Ovary (tissue), 9 donors: ENCODE measurements around the gene NXF3. TPM values are rescaled to one million over a fixed set of nuclear protein-coding genes. Genes with fewer than 3 reads are reported as not detected.
"Not testable (repeated sequence)": the region's sequence is repeated elsewhere in the genome, so short reads cannot be mapped to it uniquely, and the experiment has no call there.

ENCODE experiments used
- DNase-seq, 5 donors: peaks; one replicate each; pipeline ENCODE4 v3.0.0-alpha.2; 2019 to 2020
- H3K27ac ChIP-seq, 2 donors: fragments of 200-600 bp; one replicate each; pipeline versions ENCODE4 v1.5.1 to v1.8.0; 2019 to 2022
- H3K27me3 ChIP-seq: fragments of 200-600 bp; one replicate; pipeline ENCODE4 v1.8.0; 2022
- H3K36me3 ChIP-seq: fragments of 200-600 bp; sonication (generic); one replicate; pipeline ENCODE4 v1.5.1; 2019
- H3K4me1 ChIP-seq: one replicate; pipeline ENCODE4 v1.8.1; 2013; ENCODE audit warnings: mild to moderate bottlenecking, moderate library complexity; ENCODE audit not compliant: insufficient read depth
- H3K4me3 ChIP-seq: fragments of 200-600 bp; sonication (generic); one replicate; pipeline ENCODE4 v1.5.1; 2017
- H3K9me3 ChIP-seq, 2 donors: fragments of 200-600 bp in 1 of 2; sonication (generic) in 1 of 2; one replicate each; pipeline versions ENCODE4 v1.5.1 to v1.8.1; 2013 to 2019; ENCODE audit warnings: mild to moderate bottlenecking in 1 of 2, moderate library complexity in 1 of 2
- EP300 ChIP-seq: sonication (generic); formaldehyde crosslinking; IDR thresholded peaks from one replicate; pipeline ENCODE4 v1.6.1; 2017; ENCODE audit warnings: antibody characterized with exemption
- POLR2A ChIP-seq: fragments of 450-650 bp; IDR thresholded peaks from one replicate; pipeline ENCODE4 v1.6.1; 2017; ENCODE audit warnings: antibody characterized with exemption, mild to moderate bottlenecking, moderate library complexity
- WGBS, 3 donors: extraction: QIAGEN DNeasy Blood & Tissue Kit in 1 of 3; methylation state at CpG; one replicate each; pipeline versions ENCODE4 v1.1.5 to v1.1.7; 2013 to 2017; 5-methylcytosine and 5-hydroxymethylcytosine counted together
- intact Hi-C, 4 donors: fragments of 100-400 bp; cut with DNase I; formaldehyde crosslinking; loops; one replicate each; pipeline versions ENCODE4 v1.11.0 to v1.15.1; 2022 to 2023
- polyA plus RNA-seq, 2 donors: library from polyadenylated mRNA; stranded (reverse); fragments of 200-250 nt in 1 of 2; fragments of 350-450 nt in 1 of 2; fragmentation: Illumina TruSeq in 1 of 2; extraction: RNeasy Lipid Tissue Mini Kit (QIAGEN cat#74804) in 1 of 2; gene quantifications; one replicate each; pipeline ENCODE4 v1.2.3, GENCODE V29; 2013 to 2014
- total RNA-seq, 7 donors: library from RNA; depleted of rRNA in 2 of 7; stranded (reverse); fragments of >200 nt in 2 of 7; fragmentation: NEBNext Ultra II Directional in 3 of 7; extraction: Animal tissue kit (Norgen Biotek cat#: 25700) in 3 of 7; gene quantifications; one replicate each; pipeline versions ENCODE4 v1.1.0 to v1.2.4, GENCODE V29; 2016 to 2023
- TF ChIP-seq, protein P1 (sequence below), 3 donors: fragments of 450-650 bp in 2 of 3; fragments of 200-600 bp in 1 of 3; IDR thresholded peaks; one replicate each; pipeline versions ENCODE4 v1.5.1 to v1.8.0; 2016 to 2022; ENCODE audit warnings: antibody characterized with exemption in 3 of 3, mild to moderate bottlenecking in 1 of 3
- donor health status: DM: no; HTN: no; CAD: no; lungs with moderate emphysema.
- donor health status: DM: no; HTN: no; CAD: no.
- donor health status: Bipolar disorder and iron deficiency.
- donor health status: DM: yes; HTN: yes; CAD: no.
- donor health status: DM: no; HTN: no; CAD: no.
- donor health status: DM: yes; HTN: yes; CAD: no.

The NXF3 gene
- total and polyA plus RNA-seq, 9 donors, result 0.23 to 65.3 (median 1.1) TPM; not detected in 1

GRCh38 chrX:103107836-103108235 is 14.9 kb upstream of the NXF3 start:
- intact Hi-C loops, result no loop called here
- Histone ChIP-seq H3K36me3 (no peaks in the 10 kb centered on the region), H3K27me3 (no peaks in the 10 kb centered on the region), H3K9me3 (no peaks in the 10 kb centered on the region), H3K4me3 (no peak overlapping the region), H3K4me1 (no peaks in the 10 kb centered on the region), H3K27ac (no peak overlapping the region)
- WGBS, 3 donors, result 88 to 91% (median 90%) methylated on average over 4 of the region's 4 CpGs
- DNase-seq, result no peak
- TF ChIP-seq, protein P1, sequence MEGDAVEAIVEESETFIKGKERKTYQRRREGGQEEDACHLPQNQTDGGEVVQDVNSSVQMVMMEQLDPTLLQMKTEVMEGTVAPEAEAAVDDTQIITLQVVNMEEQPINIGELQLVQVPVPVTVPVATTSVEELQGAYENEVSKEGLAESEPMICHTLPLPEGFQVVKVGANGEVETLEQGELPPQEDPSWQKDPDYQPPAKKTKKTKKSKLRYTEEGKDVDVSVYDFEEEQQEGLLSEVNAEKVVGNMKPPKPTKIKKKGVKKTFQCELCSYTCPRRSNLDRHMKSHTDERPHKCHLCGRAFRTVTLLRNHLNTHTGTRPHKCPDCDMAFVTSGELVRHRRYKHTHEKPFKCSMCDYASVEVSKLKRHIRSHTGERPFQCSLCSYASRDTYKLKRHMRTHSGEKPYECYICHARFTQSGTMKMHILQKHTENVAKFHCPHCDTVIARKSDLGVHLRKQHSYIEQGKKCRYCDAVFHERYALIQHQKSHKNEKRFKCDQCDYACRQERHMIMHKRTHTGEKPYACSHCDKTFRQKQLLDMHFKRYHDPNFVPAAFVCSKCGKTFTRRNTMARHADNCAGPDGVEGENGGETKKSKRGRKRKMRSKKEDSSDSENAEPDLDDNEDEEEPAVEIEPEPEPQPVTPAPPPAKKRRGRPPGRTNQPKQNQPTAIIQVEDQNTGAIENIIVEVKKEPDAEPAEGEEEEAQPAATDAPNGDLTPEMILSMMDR (IDR thresholded peaks at IDR 0.05), result no peak
- TF ChIP-seq EP300 (no peak), POLR2A (no peak)

DNA sequence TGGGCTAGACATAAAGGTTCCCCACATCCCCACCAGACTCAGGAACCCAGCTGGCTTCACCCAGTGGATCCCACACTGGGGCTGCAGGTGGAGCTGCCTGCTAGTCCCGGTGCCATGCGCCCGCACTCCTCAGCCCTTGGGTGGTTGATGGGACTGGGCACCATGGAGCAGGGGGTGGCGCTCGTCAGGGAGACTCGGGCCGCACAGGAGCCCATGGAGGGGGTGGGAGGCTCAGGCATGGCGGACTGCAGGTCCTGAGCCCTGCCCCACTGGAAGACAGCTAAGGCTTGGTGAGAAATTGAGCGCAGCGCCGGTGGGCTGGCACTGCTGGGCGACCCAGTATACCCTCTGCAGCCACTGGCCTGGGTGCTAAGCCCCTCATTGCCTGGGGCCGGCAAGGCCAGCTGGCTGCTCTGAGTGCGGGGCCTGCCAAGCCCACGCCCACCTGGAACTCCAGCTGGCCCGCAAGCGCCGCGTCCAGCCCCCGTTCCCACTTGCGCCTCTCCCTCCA is 14.3 kb upstream of the NXF3 start:
- H3K9me3 ChIP-seq, DNase-seq, H3K36me3 ChIP-seq, H3K27me3 ChIP-seq, H3K27ac ChIP-seq, H3K4me1 ChIP-seq, intact Hi-C loops, H3K4me3 ChIP-seq: not testable (repeated sequence)
- 89 to 94% (median 91%) methylated on average over 20 to 21 of the region's 21 CpGs for WGBS, 3 donors

- intact Hi-C loops, DNase-seq, H3K4me1 ChIP-seq, H3K9me3 ChIP-seq, H3K4me3 ChIP-seq, H3K27ac ChIP-seq, H3K27me3 ChIP-seq, H3K36me3 ChIP-seq: not testable (repeated sequence)
- 94 to 96% (median 95%) methylated on average over 16 to 26 of the region's 26 CpGs for WGBS, 3 donors
Measured at GRCh38 chrX:103104370-103104769, 11.4 kb upstream of the NXF3 start.

- DNase-seq, H3K27ac ChIP-seq, H3K4me1 ChIP-seq, intact Hi-C loops, H3K27me3 ChIP-seq, H3K36me3 ChIP-seq, H3K9me3 ChIP-seq, H3K4me3 ChIP-seq: not testable (repeated sequence)
- WGBS, 3 donors, result 79 to 82% methylated on average over 2 of the region's 2 CpGs; no CpG with 5 or more reads in 1 of the 3 donors
Measured at GRCh38 chrX:103103866-103104265, 10.9 kb upstream of the NXF3 start.

- intact Hi-C loops, result no loop called here
- WGBS, 3 donors, result 13 to 31% (median 24%) methylated on average over 3 of the region's 3 CpGs
- no peaks in the 10 kb centered on the region for H3K36me3 ChIP-seq
- no peaks in the 10 kb centered on the region for H3K27me3 ChIP-seq
- TF ChIP-seq POLR2A (no peak), EP300 (no peak)
- TF ChIP-seq, protein P1 (IDR thresholded peaks at IDR 0.05), result no peak
- no peaks in the 10 kb centered on the region for H3K4me1 ChIP-seq
- no peak for DNase-seq
- H3K27ac ChIP-seq, result no peak overlapping the region
- no peaks in the 10 kb centered on the region for H3K9me3 ChIP-seq
- H3K4me3 ChIP-seq, result no peak overlapping the region
Measured at GRCh38 chrX:103101299-103102042, 8.5 kb upstream of the NXF3 start.

DNA sequence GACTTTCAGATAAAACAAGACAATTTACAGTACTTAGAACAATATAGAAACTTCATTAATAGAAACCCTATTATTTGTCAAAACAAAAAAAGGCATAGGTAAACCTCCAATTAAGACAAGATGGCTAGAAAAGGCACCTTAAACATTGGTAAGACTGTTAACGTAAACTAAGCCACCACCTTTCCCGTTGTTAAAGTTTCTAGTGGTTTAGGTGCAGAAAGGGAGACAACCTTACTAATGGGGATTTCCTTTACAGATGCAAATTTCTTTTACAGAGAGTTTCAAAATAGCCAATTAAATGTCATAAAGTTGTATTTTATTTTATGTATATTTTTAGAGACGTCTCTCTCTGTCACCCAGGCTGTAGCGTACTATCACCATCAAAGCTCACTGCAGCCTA is 7.5 kb upstream of the NXF3 start:
- no peaks in the 10 kb centered on the region for H3K4me1 ChIP-seq
- no peak for DNase-seq
- no peak overlapping the region for H3K4me3 ChIP-seq
- no peak overlapping the region for H3K27ac ChIP-seq
- H3K9me3 ChIP-seq, result no peaks in the 10 kb centered on the region
- TF ChIP-seq, protein P1 (IDR thresholded peaks at IDR 0.05), result no peak
- TF ChIP-seq EP300, result no peak
- TF ChIP-seq POLR2A, result no peak
- 67 to 72% (median 69%) methylated on average over 4 of the region's 4 CpGs for WGBS, 3 donors
- H3K36me3 ChIP-seq, result no peaks in the 10 kb centered on the region
- intact Hi-C loops, result no loop called here
- H3K27me3 ChIP-seq, result no peaks in the 10 kb centered on the region
